Amniotic stem cell (primary cell): ENCODE measurements around the gene SYNGAP1.

Experiments used
- DNase-seq: peaks from one replicate; lab custom pipeline; 2025; lab: John Stamatoyannopoulos, UW

SYNGAP1 gene

GRCh38 chr6:33439956-33440648 is 20.2 kb downstream of the SYNGAP1 start:
- no peak for DNase-seq

GRCh38 chr6:33440649-33441309 is 20.9 kb downstream of the SYNGAP1 start:
- DNase-seq, result no peak

- DNase-seq, result no peak
These were observed 21.6 kb downstream of the SYNGAP1 start for GRCh38 chr6:33441457-33441856.

- DNase-seq, result no peak
These were observed 22.4 kb downstream of the SYNGAP1 start for GRCh38 chr6:33442283-33442682.

GRCh38 chr6:33443025-33443424 is 23.2 kb downstream of the SYNGAP1 start:
- DNase-seq, result no peak

- no peak for DNase-seq
These were observed 24.0 kb downstream of the SYNGAP1 start for GRCh38 chr6:33443619-33444504.

- DNase-seq, result no peak
These were observed 25.3 kb downstream of the SYNGAP1 start for GRCh38 chr6:33445119-33445603.

GRCh38 chr6:33446356-33446755 is 26.5 kb downstream of the SYNGAP1 start:
- no peak for DNase-seq

- no peak for DNase-seq
These were observed 30.6 kb downstream of the SYNGAP1 start for GRCh38 chr6:33450434-33450833.

GRCh38 chr6:33451606-33452005 is 31.7 kb downstream of the SYNGAP1 start:
- no peak for DNase-seq

- DNase-seq, result no peak
These were observed 32.6 kb downstream of the SYNGAP1 start for GRCh38 chr6:33452496-33452895.

- no peak for DNase-seq
These were observed 33.6 kb downstream of the SYNGAP1 start for GRCh38 chr6:33453393-33454008.

- peak; percentile 93 for DNase-seq
These were observed 34.4 kb downstream of the SYNGAP1 start, which contains the start of gene ZBTB9 for GRCh38 chr6:33454009-33454946. TSS of gene ZBTB9 (plus strand) at chr6:33454576. CDS start at chr6:33455101, 525 bp downstream.

- DNase-seq, result no peak
These were observed 35.2 kb downstream of the SYNGAP1 start for GRCh38 chr6:33455051-33455450.

- no peak for DNase-seq
These were observed 36.3 kb downstream of the SYNGAP1 start for GRCh38 chr6:33456156-33456555.

- no peak for DNase-seq
These were observed 38.8 kb downstream of the SYNGAP1 start for GRCh38 chr6:33458676-33459075.

- DNase-seq, result no peak
These were observed 39.4 kb downstream of the SYNGAP1 start for GRCh38 chr6:33459226-33459625.

GRCh38 chr6:33466075-33466735 is 46.3 kb downstream of the SYNGAP1 start:
- DNase-seq, result no peak

GRCh38 chr6:33467091-33467490 is 47.2 kb downstream of the SYNGAP1 start:
- DNase-seq, result no peak

GRCh38 chr6:33469661-33470060 is 49.8 kb downstream of the SYNGAP1 start:
- DNase-seq, result no peak
